Stimulated activated CD8-positive, alpha-beta memory T cell treated with anti-CD3 and anti-CD28 coated beads, Interleukin-15, amount 100 ng/mL, for 4 hours (primary cell): ENCODE measurements around the gene PDCD1.
"Not testable (repeated sequence)": the region's sequence is repeated elsewhere in the genome, so short reads cannot be mapped to it uniquely, and the experiment has no call there.

Experiments
- DNase-seq, 2 donors: peaks; one replicate each; pipeline ENCODE4 v3.0.0-alpha.2; 2020; ENCODE audit warnings: low read depth in 2 of 2

The PDCD1 gene

DNA sequence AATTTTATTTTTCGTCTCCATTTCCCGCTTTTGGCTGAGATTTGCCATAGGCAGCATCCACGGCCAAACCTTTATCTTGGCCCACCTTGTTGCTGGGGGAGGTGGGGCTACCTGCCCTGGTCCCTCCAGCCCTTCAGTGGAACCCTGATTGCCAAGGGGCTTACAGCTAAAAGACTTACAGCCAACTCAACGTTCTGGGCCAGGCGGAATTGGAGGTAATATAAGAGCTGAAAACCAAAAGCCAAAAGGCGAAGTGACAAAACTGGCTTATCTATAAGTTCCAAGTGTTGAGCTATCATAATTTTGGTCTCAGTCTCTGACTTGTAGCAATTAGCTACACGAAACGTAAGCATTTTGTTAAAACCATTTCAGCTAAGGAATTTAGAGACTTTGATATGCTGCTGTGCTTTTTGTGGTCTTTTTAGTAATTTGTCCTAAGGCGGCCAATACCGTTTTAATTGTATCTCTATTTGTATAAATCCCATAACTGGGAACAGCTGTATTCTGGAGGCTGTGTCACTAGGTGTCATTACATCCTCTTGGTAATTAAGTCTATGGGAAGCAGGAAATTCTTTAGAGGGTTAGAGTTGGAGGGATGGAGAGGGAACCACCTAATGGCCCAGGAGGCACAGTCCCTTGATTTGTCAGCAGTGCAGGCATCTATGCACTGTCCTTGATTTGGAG is 24.0 kb downstream of the PDCD1 start:
- no peak for DNase-seq

DNA sequence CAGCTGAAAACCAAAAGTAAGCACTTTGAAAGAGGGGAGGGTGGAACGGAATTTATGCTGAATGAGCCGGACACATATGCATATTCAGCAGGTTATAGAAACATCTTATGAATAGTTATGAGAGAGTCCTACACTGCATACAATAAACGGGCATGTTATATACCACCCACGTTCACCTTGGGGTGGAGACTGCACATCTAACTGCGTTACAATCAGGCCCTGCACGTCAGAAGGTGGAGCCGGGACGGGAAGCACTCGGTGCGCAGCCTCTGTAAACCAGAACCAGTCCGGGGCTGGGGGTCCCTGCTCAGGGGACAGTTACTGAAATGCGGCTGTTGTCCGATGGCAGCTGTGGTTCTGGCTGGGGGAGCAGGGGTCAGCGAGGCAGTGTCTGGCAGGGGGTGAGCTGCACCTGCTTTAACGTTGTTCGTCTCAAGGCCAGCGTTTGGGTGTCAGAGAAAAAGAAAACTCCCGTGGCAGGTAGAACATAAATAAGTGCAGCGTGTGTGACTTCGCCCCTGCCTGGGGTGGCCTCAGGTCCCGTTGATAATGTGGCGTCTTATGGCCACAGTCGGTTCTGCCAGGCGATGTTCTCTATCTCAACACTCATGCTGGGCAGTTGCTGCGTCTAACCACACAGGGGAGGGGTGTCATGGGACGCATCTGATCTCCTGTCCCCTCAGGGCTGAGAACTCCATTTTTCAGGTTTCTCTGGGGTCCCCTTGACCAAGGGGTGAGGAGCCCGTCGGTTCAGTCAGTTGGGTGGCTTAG is 24.8 kb downstream of the PDCD1 start:
- not testable (repeated sequence) for DNase-seq

DNA sequence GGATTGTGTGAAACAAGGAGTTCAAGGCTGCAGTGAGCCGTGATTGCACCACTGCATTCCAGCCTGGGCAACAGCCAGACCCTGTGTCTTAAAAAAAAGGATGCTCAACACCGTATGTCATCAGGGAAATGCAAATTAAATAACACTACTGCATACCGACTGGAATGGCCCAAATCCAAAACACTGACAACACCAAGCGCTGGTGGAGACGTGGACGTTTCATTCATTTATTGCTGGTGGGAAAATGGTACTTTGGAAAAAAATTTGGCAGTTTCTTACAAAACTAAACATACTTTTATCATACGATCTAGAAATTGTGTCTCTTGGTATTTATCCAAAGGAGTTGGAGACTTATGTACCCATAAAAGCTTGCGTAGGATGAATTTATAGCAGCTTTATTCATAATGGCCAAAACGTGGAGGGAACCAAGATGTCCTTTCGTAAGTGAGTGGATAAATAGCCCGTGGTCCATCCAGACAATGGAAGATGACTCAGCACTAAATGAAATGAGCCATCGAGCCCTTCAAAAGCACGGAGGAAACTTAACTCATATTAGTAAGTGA is 25.5 kb downstream of the PDCD1 start:
- no peak for DNase-seq

DNA sequence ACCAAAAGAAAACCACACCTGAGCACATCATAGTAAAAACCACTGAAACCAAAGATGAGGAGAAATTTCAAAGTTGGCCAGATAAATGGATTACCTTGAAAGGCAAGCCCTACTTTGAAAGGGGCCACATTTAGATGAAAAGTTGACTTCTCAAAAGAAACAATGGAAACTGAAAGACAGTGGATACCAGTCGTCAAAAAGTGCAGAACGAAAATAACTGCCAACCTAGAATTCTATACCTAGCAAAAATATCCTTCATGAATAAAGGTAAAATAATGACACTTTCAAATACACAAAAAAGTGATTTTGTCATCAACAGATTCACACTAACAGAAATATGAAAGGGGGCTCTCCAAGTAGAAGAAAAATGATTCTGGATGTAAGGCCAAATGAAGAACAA is 31.3 kb downstream of the PDCD1 start:
- no peak for DNase-seq

DNA sequence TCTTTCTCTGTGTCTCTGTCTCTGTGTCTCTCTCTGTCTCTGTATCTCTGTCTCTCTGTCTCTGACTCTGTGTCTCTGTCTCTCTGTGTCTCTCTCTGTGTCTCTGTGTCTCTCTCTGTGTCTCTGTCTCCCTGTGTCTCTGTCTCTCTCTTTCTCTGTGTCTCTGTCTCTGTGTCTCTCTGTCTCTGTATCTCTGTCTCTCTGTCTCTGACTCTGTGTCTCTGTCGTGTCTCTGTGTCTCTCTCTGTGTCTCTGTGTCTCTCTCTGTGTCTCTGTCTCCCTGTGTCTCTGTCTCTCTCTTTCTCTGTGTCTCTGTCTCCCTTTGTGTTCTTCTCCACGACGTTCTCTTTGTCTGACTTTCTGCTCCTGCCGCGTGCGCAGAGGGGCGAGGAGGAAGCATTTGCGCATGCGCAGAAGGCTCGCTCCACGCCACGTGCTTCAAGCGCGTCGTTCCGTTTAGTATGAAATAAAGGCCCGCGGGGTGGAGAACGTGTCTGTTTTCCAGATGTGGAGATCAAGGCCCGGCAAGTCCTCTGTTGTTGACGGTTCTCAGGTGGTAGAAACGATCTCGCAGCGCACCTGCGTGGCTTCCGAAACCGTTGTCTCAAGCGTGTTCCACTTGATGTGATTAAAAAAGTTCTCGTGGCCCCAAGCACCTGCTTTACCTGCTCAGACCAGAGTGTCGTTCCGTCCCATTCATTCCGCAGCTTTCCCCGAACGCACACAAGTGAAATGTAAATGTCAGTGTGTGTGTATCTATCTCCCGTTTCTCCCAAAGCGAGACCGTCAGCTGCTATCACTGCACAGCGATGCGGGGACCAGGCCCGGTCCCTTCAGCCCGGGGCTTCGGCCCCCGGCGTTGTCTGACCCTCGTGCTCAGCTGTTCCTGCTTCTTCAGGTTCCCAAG is 34.9 kb downstream of the PDCD1 start:
- not testable (repeated sequence) for DNase-seq

DNA sequence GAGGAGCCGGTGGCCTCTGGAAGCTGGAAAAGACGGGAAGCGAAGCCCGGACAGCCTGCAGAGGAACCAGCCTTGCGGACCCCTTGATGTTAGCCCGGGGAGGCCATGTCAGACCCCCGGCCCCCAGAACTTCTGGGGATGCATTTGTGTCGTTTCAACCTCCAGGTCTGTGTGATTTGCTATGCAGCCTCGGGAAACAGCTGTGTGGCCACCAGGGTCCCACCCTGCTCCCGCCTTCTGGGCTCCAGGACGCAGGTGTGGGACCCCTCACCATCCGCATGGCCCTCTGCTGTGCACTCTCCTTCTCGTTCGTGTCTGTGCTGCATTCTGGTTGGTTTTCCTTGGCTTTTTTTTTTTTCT is 36.5 kb downstream of the PDCD1 start:
- DNase-seq: no peak

DNA sequence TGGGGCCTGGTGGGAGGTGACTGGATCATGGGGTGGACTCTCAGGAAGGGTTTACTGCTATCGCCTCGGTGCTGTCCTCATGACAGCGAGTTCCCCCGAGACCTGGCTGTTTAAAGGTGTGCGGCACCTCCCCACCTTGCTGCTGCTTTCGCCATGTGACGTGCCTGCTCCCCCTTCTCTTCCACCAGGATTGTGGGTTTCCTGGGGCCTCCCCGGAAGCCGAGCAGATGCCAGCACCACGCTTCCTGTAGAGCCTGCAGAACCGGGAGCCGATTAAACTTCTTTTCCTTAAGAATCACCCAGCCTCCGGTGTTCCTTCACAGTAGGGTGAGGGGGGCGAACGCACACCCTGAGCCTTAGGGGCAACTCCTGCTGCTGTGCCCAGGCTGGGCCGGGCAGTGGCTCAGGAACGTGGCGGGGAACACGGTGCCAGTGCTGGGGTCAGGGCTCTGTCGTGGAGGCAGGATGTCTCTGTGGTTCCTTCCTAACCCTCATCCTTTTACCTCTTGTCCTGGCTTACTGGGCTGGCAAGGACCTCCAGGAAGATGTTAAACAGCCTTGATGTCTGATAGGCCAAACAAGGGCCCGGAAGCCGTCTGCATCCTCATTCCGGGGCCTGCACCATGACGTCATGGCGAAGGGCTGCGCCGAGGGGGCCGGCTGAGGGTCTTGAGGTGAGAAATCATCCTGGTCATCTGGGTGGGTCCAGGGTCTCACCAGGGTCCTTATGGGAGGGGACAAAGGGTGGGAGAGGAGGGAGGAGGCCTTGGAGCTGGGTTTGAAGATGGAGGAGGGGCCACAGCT is 37.0 kb downstream of the PDCD1 start:
- DNase-seq: no peak

DNA sequence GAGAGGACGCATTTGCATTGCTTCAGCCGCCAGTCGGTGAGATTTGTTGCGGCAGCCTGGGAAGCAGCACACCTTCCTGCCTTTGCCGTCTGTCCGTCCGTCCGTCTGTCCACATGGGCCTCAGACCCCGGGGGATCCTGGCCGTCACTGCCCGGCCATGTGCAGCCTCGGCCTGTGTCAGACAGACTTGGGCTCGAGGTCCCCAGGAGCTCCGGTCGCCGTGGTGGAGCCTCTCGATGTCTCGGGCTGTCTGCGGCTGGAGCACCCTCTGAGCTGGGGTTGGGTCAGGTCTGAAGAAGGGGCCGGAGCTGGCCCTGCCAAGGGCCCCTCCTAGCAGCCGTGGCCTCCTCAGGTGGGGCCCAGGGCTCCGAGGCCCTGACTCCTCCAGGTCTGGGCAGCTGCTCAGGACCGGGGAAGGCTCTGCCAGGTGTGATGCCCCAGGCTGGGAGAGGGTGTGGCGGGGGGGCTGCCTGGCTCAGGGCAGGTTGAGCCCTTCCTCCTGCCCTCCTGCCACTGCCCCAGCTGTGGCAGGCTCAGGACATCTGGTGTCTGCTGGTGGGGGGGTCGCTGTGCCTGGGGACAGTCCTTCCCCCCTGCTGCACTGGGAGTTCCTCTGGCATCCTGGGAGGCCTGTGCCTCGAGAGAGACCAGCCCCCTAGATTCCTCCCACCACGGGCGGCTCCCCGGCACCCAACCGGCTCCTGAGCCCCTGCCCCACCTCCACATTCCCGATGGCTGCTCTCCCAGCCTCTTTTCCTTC is 37.9 kb downstream of the PDCD1 start:
- no peak for DNase-seq

DNA sequence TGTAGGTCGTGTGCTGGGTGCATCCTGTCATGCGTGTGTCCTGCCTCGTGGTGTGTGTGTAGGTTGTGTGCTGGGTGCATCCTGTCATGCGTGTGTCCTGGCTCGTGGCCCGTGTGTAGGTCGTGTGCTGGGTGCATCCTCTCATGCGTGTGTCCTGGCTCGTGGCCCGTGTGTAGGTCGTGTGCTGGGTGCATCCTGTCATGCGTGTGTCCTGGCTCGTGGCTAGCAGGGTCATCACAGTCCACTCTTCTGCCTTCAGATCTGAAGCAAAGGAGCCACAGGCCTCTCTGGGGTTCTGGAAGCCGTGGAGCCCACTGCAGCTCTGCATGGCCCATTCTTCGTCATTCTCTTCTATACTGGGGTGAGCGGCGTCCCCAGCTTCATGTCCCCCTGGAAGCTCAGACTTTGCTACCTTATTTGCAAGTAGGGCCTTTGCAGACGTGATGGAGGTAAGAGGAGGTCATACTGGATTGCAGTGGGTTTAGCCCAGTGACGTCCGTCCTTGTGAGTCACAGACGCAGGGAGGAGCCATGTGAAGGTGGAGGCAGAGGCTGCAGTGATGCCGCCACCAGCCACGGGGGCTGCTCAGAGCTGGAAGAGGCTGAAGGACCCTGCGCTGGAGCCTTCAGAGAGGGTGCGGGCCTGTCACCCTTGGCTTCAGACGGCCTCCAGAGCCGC is 38.6 kb downstream of the PDCD1 start:
- not testable (repeated sequence) for DNase-seq

DNA sequence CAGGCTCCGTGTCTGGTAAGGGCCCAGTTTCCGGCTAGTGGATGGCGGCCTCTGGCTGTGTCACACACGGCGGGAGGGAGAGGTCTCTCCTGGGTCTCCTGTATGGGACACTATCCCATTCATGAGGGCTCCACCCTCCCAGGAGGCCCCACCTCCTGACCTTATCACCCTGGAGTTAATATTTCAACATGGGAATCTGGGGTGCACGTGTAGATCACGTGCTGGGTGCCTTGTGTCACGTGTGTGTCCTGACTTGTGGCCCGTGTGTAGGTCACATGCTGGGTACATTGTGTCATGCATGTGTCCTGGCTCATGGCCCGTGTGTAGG is 39.8 kb downstream of the PDCD1 start:
- DNase-seq: no peak

DNA sequence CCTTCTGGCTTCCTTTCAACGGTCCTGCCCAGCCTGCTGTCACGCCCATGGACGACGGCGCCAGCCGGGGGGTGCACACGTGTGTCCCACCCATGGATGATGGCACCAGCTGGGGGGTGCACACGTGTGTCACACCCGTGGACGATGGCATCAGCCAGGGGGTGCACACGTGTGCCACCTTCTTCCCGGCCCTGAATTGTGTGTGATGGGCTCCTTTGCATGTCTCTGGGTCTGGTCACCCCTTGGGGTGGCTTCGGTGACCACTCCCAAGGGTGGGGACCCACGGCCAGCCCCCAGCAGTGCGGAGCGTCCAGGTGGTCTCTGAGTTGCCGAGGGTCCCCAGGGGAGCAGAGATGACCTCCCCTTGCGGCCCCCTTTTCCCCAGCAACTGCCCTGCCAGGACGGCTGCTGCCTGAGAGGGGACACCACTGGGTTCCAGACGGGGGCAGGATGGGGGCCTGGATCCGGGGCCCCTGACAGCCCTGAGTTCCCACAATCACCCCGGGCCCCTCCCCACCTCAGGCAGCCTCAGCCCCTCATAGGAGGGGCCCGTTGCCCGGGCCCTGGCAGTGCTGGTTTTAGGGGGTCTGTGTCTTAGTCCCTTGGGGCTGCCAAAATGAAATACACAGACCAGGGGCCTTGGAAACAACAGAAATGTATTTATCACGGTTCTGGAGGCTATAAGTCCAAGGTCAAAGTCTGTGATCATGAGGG is 40.3 kb downstream of the PDCD1 start:
- DNase-seq: no peak

DNA sequence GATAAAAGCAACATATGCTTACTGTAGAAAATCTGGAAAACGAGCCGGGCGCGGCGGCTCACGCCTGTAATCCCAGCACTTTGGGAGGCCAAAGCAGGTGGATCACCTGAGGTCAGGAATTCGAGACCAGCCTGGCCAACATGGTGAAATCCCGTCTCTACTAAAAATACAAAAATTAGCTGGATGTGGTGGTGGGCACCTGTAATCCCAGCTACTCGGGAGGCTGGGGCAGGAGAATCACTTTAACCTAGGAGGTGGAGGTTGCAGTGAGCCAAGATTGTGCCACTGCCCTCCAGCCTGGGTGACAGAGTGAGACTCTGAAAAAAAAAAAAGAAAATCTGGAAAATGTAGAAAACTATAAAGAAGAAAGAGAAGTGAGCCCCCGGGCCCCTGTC is 40.9 kb downstream of the PDCD1 start:
- DNase-seq: not testable (repeated sequence)

DNA sequence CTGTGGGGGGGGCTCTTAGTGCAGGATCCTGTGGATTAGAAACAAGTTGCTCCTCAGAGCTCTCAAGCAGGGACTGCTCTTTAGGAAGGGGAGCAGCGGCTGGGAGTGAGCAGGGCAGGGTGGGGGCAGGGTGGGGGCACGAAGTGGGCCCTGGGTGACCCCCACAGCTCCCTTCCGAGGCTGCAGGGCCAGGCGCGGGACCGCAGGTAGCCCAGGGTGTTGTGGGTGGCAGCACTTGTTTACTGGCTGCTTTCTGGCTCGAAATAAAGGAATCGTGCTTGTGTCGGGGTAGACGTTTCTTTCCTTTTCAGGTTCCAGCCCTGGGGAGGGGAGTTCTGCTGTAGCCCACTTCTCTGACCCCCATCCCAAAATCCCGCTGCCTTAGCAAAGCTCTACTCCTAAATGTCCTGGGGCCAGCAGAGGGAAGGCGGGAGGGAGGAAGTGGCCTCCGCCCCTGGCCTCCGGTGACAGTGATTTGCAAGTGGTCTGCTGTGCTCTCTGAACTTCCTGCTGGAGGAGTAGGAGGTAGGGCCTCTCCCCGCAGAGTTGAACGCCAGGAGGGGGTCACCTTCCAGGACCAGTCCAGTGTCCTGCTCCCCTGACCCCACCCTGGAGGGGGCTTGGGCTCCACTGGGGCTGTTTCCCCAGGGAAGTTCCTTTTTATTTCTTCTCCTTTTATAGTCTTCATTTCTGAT is 41.4 kb downstream of the PDCD1 start:
- no peak for DNase-seq

DNA sequence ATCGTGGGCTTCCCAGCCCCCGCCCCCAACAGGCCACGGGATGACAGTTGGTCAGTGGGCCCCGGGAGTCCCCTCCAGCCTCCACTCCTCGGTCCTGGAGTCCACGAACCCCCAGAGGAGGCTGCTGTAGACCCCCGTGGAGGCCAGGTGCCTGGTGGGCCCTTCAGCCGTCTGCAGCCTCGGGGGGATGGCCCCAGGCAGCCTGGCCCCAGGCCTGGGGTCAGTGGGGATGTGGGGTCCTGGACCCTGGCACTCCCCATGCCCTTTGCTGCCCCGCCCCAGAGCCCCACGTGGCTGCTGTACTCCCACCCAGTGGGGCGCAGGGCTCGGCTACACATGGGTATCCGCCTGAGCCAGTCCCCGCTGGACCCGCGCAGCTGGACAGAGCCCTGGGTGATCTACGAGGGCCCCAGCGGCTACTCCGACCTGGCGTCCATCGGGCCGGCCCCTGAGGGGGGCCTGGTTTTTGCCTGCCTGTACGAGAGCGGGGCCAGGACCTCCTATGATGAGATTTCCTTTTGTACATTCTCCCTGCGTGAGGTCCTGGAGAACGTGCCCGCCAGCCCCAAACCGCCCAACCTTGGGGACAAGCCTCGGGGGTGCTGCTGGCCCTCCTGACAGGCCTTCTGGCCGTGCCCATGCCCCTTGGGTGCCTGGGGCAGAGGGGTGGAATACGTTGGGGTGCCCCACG is 42.1 kb downstream of the PDCD1 start:
- no peak for DNase-seq

DNA sequence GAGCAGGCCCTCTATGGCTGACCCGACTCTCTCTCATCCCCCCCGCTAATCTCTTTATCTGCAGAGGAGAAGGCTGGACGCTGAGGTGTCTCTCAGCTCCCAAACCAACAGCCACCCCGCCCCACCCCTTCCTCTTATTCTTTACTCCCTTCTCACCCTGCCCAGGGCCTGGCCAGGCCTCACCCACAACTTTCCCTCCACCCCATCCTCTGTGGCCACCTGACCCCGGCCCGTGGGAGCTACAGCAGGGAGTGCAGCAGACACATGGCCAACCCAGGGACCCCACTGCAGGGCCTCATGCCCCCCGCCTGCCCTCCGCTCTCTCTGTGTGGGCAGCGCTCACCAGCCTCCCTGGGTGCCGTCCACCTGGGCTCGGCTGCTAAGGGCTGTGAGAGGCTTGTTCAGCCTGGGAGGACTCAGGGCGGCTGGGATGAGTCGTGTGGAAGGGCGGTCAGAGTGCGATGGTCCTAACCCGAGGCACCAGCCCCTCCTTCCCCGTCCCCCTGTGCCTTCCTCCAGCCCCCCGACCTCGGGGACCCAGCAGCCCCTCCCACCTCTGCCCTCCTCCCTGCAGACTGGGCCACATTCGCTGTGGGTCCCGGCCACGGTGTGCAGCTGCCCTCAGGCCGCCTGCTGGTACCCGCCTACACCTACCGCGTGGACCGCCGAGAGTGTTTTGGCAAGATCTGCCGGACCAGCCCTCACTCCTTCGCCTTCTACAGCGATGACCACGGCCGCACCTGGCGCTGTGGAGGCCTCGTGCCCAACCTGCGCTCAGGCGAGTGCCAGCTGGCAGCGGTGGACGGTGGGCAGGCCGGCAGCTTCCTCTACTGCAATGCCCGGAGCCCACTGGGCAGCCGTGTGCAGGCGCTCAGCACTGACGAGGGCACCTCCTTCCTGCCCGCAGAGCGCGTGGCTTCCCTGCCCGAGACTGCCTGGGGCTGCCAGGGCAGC is 42.9 kb downstream of the PDCD1 start:
- no peak for DNase-seq

DNA sequence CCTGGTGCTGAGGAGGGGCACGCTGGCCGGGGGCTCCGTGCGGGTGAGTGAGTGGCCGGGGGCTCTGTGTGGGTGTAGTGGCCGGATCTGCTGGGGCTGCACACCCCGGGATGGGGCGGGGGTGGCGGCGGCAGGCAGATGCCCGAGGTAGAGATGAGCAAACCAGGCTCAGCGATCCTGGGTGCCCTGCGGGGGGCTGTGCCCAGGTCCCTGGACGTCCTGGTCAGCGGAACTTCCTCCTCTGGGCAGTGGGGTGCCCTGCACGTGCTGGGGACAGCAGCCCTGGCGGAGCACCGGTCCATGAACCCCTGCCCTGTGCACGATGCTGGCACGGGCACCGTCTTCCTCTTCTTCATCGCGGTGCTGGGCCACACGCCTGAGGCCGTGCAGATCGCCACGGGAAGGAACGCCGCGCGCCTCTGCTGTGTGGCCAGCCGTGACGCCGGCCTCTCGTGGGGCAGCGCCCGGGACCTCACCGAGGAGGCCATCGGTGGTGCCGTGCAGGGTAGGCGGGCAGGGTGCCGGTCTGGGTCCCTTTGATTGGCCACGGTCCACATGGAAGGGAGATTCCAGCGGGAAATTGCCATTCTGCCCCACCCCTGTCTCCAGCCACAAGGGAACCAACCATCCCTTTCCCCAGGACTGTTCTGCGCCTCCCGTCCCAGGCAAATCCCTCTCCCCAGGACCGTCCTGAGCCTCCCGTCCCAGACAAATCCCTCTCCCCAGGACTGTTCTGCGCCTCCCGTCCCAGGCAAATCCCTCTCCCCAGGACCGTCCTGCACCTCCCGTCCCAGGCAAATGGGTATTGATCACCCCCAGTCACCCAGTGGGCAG is 43.8 kb downstream of the PDCD1 start:
- DNase-seq: no peak

DNA sequence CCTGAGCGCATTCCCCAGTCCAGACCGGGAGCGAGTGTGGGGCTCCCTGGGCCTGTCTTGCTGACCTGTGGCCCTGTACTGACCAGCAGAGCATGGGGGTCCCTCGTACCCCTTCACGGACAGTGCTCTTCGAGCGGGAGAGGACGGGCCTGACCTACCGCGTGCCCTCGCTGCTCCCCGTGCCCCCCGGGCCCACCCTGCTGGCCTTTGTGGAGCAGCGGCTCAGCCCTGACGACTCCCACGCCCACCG is 44.4 kb downstream of the PDCD1 start:
- DNase-seq: no peak
